Neural cell (in vitro differentiated cells): ENCODE data around the gene CTXN1.

ENCODE experiments used
- EP300 ChIP-seq: fragments of 450-650 bp; conservative IDR thresholded peaks from 2 replicates; pipeline ENCODE4 v1.6.1; 2014; ENCODE audit warnings: antibody characterized with exemption, mild to moderate bottlenecking, moderate library complexity; ENCODE audit not compliant: poor library complexity, severe bottlenecking
- EZH2 ChIP-seq: fragments of 200-600, 300-800 bp; shearing (Covaris generic), sonication (generic); IDR thresholded peaks from 2 replicates; pipeline ENCODE4 v1.6.1; 2014; ENCODE audit warnings: antibody characterized with exemption, low read length, borderline replicate concordance, mild to moderate bottlenecking; ENCODE audit not compliant: insufficient read depth, poor library complexity, severe bottlenecking
- RAD21 ChIP-seq: fragments of 450-650 bp; conservative IDR thresholded peaks from 2 replicates; pipeline ENCODE4 v1.6.1; 2014; ENCODE audit warnings: antibody characterized with exemption, mild to moderate bottlenecking, moderate library complexity
- TF ChIP-seq, protein P1 (sequence below): fragments of 450-650 bp; IDR thresholded peaks from 2 replicates; pipeline ENCODE4 v1.5.1; 2014; ENCODE audit warnings: antibody characterized with exemption, mild to moderate bottlenecking, moderate library complexity; ENCODE audit not compliant: poor library complexity, severe bottlenecking

DNA sequence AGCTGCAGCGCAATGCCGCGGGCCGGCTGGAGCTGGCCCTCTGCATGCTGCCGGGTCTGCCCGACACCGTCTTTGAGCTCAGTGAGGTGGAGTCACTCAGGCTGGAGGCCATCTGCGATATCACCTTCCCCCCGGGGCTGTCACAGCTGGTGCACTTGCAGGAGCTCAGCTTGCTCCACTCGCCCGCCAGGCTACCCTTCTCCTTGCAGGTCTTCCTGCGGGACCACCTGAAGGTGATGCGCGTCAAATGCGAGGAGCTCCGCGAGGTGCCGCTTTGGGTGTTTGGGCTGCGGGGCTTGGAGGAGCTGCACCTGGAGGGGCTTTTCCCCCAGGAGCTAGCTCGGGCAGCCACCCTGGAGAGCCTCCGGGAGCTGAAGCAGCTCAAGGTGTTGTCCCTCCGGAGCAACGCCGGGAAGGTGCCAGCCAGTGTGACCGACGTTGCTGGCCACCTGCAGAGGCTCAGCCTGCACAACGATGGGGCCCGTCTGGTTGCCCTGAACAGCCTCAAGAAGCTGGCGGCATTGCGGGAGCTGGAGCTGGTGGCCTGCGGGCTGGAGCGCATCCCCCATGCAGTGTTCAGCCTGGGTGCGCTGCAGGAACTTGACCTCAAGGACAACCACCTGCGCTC is 26.1 kb downstream of the CTXN1 start:
- TF ChIP-seq RAD21 (no peak), EP300 (no peak), EZH2 (no peak)
- TF ChIP-seq, protein P1, sequence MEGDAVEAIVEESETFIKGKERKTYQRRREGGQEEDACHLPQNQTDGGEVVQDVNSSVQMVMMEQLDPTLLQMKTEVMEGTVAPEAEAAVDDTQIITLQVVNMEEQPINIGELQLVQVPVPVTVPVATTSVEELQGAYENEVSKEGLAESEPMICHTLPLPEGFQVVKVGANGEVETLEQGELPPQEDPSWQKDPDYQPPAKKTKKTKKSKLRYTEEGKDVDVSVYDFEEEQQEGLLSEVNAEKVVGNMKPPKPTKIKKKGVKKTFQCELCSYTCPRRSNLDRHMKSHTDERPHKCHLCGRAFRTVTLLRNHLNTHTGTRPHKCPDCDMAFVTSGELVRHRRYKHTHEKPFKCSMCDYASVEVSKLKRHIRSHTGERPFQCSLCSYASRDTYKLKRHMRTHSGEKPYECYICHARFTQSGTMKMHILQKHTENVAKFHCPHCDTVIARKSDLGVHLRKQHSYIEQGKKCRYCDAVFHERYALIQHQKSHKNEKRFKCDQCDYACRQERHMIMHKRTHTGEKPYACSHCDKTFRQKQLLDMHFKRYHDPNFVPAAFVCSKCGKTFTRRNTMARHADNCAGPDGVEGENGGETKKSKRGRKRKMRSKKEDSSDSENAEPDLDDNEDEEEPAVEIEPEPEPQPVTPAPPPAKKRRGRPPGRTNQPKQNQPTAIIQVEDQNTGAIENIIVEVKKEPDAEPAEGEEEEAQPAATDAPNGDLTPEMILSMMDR: no peak
